GM06990 (cell line): ENCODE results near the gene AQP7.

Source experiments
- DNase-seq: peaks from one replicate; pipeline ENCODE4 v3.0.0-alpha.2; 2011; ENCODE audit not compliant: insufficient read length; ENCODE audit errors: extremely low read depth
- H3K27me3 ChIP-seq: replicated peaks from 2 replicates; pipeline ENCODE4 v1.6.0; 2011; ENCODE audit warnings: low read length; ENCODE audit not compliant: control insufficient read depth, insufficient read depth
- H3K36me3 ChIP-seq: 2 replicates; pipeline ENCODE4 v1.5.1; 2011; ENCODE audit warnings: low read length; ENCODE audit not compliant: control insufficient read depth, insufficient read depth
- H3K4me3 ChIP-seq: replicated peaks from 2 replicates; pipeline ENCODE4 v1.5.1; 2011; ENCODE audit warnings: low read depth, mild to moderate bottlenecking, control low read depth, low read length
- TF ChIP-seq, protein P1 (sequence below): IDR thresholded peaks from 2 replicates; pipeline ENCODE4 v1.5.1; 2011; ENCODE audit warnings: low read length, control low read depth, mild to moderate bottlenecking, inconsistent platforms; ENCODE audit not compliant: insufficient read depth, poor library complexity, severe bottlenecking

Gene AQP7

GRCh38 chr9:33419708-33420303 lies 17.4 kb upstream of the AQP7 start:
- no peak overlapping the region for H3K4me3 ChIP-seq
- DNase-seq, result no peak
- TF ChIP-seq, protein P1, sequence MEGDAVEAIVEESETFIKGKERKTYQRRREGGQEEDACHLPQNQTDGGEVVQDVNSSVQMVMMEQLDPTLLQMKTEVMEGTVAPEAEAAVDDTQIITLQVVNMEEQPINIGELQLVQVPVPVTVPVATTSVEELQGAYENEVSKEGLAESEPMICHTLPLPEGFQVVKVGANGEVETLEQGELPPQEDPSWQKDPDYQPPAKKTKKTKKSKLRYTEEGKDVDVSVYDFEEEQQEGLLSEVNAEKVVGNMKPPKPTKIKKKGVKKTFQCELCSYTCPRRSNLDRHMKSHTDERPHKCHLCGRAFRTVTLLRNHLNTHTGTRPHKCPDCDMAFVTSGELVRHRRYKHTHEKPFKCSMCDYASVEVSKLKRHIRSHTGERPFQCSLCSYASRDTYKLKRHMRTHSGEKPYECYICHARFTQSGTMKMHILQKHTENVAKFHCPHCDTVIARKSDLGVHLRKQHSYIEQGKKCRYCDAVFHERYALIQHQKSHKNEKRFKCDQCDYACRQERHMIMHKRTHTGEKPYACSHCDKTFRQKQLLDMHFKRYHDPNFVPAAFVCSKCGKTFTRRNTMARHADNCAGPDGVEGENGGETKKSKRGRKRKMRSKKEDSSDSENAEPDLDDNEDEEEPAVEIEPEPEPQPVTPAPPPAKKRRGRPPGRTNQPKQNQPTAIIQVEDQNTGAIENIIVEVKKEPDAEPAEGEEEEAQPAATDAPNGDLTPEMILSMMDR, result no peak
- H3K27me3 ChIP-seq, result peaks cover 2% of the 10 kb centered on the region; the same call in 1 of the 2 replicates
- no peaks in the 10 kb centered on the region for H3K36me3 ChIP-seq

- Histone ChIP-seq H3K27me3 (peaks cover 2% of the 10 kb centered on the region; the same call in 1 of the 2 replicates), H3K36me3 (no peaks in the 10 kb centered on the region), H3K4me3 (no peak overlapping the region)
- no peak for DNase-seq
- TF ChIP-seq, protein P1, result no peak
These were observed 15.7 kb upstream of the AQP7 start for GRCh38 chr9:33418090-33418489.

DNA sequence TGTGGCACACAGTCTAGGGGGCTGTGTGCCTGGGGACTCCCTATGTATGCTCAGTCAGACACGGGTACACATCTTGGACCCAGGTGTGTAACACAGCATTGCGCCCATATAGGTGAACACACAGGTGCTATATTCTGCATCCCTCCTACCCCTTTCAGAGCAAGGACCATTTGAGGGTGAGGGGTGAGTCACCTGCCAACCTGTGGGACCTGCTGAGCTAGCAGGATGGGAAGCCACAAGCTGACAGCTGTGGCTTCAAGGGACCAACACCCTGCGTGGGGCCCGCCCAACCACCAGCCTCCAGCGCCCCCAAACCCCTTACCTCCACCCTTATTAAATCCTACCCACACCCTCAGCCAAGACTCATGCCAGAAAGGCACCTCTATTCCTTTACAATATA lies 14.6 kb upstream of the AQP7 start:
- no peaks in the 10 kb centered on the region for H3K36me3 ChIP-seq
- H3K27me3 ChIP-seq, result peaks cover 2% of the 10 kb centered on the region; the same call in 1 of the 2 replicates
- DNase-seq, result no peak
- TF ChIP-seq, protein P1, result no peak
- no peak overlapping the region for H3K4me3 ChIP-seq

- TF ChIP-seq, protein P1, result peak; percentile 92
- Histone ChIP-seq H3K36me3 (no peaks in the 10 kb centered on the region), H3K4me3 (no peak overlapping the region), H3K27me3 (peaks cover 2% of the 10 kb centered on the region; the same call in 1 of the 2 replicates)
- DNase-seq, result peak; percentile 36
These were observed 13.2 kb upstream of the AQP7 start for GRCh38 chr9:33415501-33416038.

DNA sequence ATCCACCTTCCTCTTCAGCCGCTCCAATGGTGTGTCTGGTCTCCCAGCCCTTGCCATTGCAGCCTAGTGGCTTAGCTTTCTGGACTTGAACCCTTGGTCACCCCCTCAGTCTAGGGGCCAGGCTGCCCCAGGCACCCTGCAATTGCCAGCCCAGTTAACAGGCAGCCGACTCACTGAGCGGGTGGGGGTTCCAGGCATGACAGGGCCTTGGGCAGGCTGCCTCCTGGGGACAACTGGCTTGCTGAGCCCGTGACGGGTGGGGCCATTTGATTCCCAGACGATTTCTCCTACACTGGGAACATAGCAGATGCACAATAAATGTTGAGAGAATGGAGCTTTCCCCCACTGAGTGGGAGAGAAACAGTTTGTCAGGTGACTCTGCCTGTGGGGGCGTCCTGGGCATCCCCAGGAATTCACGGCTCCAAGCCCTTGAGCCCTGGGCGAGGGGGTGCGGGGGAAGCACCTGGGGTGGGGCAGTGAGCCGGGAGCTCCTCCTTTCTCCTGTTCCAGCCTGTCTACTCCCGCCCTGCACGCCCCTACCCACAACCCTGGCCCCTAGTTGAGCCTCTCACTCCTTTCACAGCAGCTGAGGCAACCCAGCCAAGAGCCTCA lies 12.6 kb upstream of the AQP7 start:
- TF ChIP-seq, protein P1, result no peak
- no peak for DNase-seq
- Histone ChIP-seq H3K27me3 (peaks cover 2% of the 10 kb centered on the region; the same call in 1 of the 2 replicates), H3K36me3 (no peaks in the 10 kb centered on the region), H3K4me3 (no peak overlapping the region)
